Measurements from ENCODE around the gene INAVA.
"Not testable (repeated sequence)": the region's sequence is repeated elsewhere in the genome, so short reads cannot be mapped to it uniquely, and the experiment has no call there.

Gene INAVA

GRCh38 chr1:200963888-200964287 is 69.2 kb downstream of the INAVA start:
- DNase-seq (ENCODE audit: low read depth): not testable (repeated sequence)
